Measurements from ENCODE around the gene ROCK2. TPM values are rescaled to one million over a fixed set of nuclear protein-coding genes. Genes with fewer than 3 reads are reported as not detected.

ROCK2 gene
- total RNA-seq, 2 donors from 2014 or later: 29.6 to 32.2 TPM

- no peaks in the 10 kb centered on the region for H3K9me3 ChIP-seq
- intact Hi-C loops (cut with DNase I): no loop called here
- H3K4me1 ChIP-seq (replicated peaks): no peaks in the 10 kb centered on the region
- no peak for DNase-seq (ENCODE audit: low spot score)
- H3K4me3 ChIP-seq: no peak overlapping the region
- 94% methylated on average over 17 of the region's 17 CpGs for WGBS
- H3K27me3 ChIP-seq (replicated peaks; ENCODE audit: insufficient read depth): no peaks in the 10 kb centered on the region
- TF ChIP-seq POLR2A (IDR thresholded peaks at IDR 0.05) (no peak), POLR2AphosphoS5 (IDR thresholded peaks at IDR 0.05) (no peak), CTCF (IDR thresholded peaks at IDR 0.05) (no peak)
- H3K27ac ChIP-seq: no peak overlapping the region
- no peaks in the 10 kb centered on the region for H3K36me3 ChIP-seq
Observed at GRCh38 chr2:11371092-11371937, 26.9 kb upstream of the ROCK2 start.

DNA sequence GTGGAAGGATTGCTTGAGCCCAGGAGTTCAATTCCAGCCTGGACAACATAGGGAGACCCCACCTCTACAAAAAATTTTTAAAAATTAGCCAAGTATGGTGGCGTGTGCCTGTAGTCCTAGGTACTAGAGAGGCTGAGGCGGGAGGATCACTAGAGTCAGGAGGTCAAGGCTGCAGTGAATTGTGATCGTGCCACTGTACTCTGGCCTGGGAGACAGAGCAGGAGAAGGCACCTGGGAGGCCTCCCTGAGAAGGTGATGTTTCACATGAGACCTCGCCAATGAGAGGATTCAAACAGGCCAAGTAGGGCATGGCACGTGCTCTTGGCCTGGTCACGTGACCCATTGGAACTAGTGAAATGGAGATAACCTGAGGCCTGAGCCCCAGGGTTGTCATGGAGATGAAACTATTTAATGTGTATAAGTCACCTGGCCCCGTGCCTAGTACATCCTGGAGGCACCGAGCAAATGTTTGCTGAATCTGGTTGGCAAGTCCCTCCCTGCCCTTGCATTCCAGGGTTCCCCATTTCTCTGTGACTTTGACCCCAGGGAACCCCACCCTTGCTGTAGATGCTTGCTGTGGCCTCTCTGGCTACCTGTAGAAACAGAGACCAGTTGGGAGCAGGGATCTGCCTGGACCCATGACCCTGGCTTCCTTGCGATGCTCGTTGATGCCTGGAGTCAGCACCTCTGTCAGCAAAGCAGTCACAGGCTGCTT is 26.1 kb upstream of the ROCK2 start:
- Histone ChIP-seq H3K4me1 (replicated peaks) (no peaks in the 10 kb centered on the region), H3K27me3 (replicated peaks; ENCODE audit: insufficient read depth) (no peaks in the 10 kb centered on the region), H3K36me3 (no peaks in the 10 kb centered on the region), H3K9me3 (no peaks in the 10 kb centered on the region), H3K4me3 (no peak overlapping the region), H3K27ac (no peak overlapping the region)
- intact Hi-C loops (cut with DNase I): no loop called here
- no peak for DNase-seq (ENCODE audit: low spot score)
- TF ChIP-seq CTCF (IDR thresholded peaks at IDR 0.05) (no peak), POLR2A (IDR thresholded peaks at IDR 0.05) (no peak)
- 73% methylated on average over 10 of the region's 10 CpGs for WGBS

- no peak for DNase-seq (ENCODE audit: low spot score)
- no peaks in the 10 kb centered on the region for H3K4me1 ChIP-seq (replicated peaks)
- H3K27me3 ChIP-seq (replicated peaks; ENCODE audit: insufficient read depth): no peaks in the 10 kb centered on the region
- no peaks in the 10 kb centered on the region for H3K36me3 ChIP-seq
- intact Hi-C loops (cut with DNase I): no loop called here
- no peak overlapping the region for H3K4me3 ChIP-seq
- no peak for TF ChIP-seq POLR2AphosphoS5 (IDR thresholded peaks at IDR 0.05)
- TF ChIP-seq CTCF (IDR thresholded peaks at IDR 0.05): no peak
- no peak for TF ChIP-seq POLR2A (IDR thresholded peaks at IDR 0.05)
- 55% methylated on average over 10 of the region's 10 CpGs for WGBS
- H3K27ac ChIP-seq: no peak overlapping the region
- H3K9me3 ChIP-seq: no peaks in the 10 kb centered on the region
Observed at GRCh38 chr2:11368059-11368572, 23.7 kb upstream of the ROCK2 start.

- DNase-seq (ENCODE audit: low spot score): no peak
- Histone ChIP-seq H3K27ac (no peak overlapping the region), H3K27me3 (replicated peaks; ENCODE audit: insufficient read depth) (no peaks in the 10 kb centered on the region), H3K4me3 (no peak overlapping the region), H3K9me3 (no peaks in the 10 kb centered on the region), H3K4me1 (replicated peaks) (no peaks in the 10 kb centered on the region), H3K36me3 (no peaks in the 10 kb centered on the region)
- WGBS: 78% methylated on average over 1 of the region's 1 CpG
- intact Hi-C loops (cut with DNase I): no loop called here
- TF ChIP-seq POLR2A (IDR thresholded peaks at IDR 0.05): no peak
- no peak for TF ChIP-seq POLR2AphosphoS5 (IDR thresholded peaks at IDR 0.05)
- no peak for TF ChIP-seq CTCF (IDR thresholded peaks at IDR 0.05)
Observed at GRCh38 chr2:11367170-11367730, 22.8 kb upstream of the ROCK2 start.
